Osteoblast (primary cell): ENCODE results near the gene WSCD1. TPM values are rescaled to one million over a fixed set of nuclear protein-coding genes. Genes with fewer than 3 reads are reported as not detected.

ENCODE experiments used
- DNase-seq: peaks from one replicate; pipeline ENCODE4 v3.0.0; 2011; ENCODE audit warnings: low spot score, mixed read lengths; ENCODE audit not compliant: insufficient read length; ENCODE audit errors: missing footprints
- H2AFZ ChIP-seq: 2 replicates; pipeline ENCODE4 v1.6.0; 2011; ENCODE audit warnings: mild to moderate bottlenecking, low read length
- H3K27ac ChIP-seq: 2 replicates; pipeline ENCODE4 v1.5.1; 2011; ENCODE audit warnings: mild to moderate bottlenecking, low read depth, low read length, moderate library complexity
- H3K27me3 ChIP-seq: 2 replicates; pipeline ENCODE4 v1.6.0; 2012; ENCODE audit warnings: mild to moderate bottlenecking, control low read depth, inconsistent platforms, low read length, moderate library complexity; ENCODE audit not compliant: insufficient read depth
- H3K36me3 ChIP-seq: 2 replicates; pipeline ENCODE4 v1.5.1; 2011; ENCODE audit warnings: mild to moderate bottlenecking, low read length, control low read depth, moderate library complexity; ENCODE audit not compliant: insufficient read depth
- H3K4me1 ChIP-seq: 2 replicates; pipeline ENCODE4 v1.5.1; 2011; ENCODE audit warnings: mild to moderate bottlenecking, low read length, control low read depth, moderate library complexity; ENCODE audit not compliant: insufficient read depth
- H3K4me2 ChIP-seq: 2 replicates; pipeline ENCODE4 v1.6.0; 2011; ENCODE audit warnings: mild to moderate bottlenecking, low read length; ENCODE audit not compliant: insufficient read depth
- H3K4me3 ChIP-seq: fragments of 200-600 bp; sonication (generic); 3 replicates; pipeline ENCODE4 v1.5.1; 2012; ENCODE audit warnings: mild to moderate bottlenecking, low read length, inconsistent platforms; ENCODE audit not compliant: insufficient read depth
- H3K79me2 ChIP-seq: 2 replicates; pipeline ENCODE4 v1.6.0; 2012; ENCODE audit warnings: mild to moderate bottlenecking, low read length, control low read depth, inconsistent platforms; ENCODE audit not compliant: insufficient read depth
- H3K9me3 ChIP-seq: 2 replicates; pipeline ENCODE4 v1.5.1; 2011; ENCODE audit warnings: low read depth, low read length, control low read depth
- H4K20me1 ChIP-seq: 2 replicates; pipeline ENCODE4 v1.6.0; 2012; ENCODE audit warnings: mild to moderate bottlenecking, low read length, control low read depth; ENCODE audit not compliant: insufficient read depth
- total RNA-seq: library from RNA; depleted of rRNA; stranded (reverse); fragments of >200 nt; gene quantifications from 2 replicates; pipeline ENCODE4 v1.2.3, GENCODE V29; 2012
- TF ChIP-seq, protein P1 (sequence below): IDR thresholded peaks from 2 replicates; pipeline ENCODE4 v1.5.1; 2011; ENCODE audit warnings: mild to moderate bottlenecking, low read depth, low read length, moderate library complexity; ENCODE audit errors: extremely low read depth

The WSCD1 gene
- total RNA-seq, 1 donor: not detected

DNA sequence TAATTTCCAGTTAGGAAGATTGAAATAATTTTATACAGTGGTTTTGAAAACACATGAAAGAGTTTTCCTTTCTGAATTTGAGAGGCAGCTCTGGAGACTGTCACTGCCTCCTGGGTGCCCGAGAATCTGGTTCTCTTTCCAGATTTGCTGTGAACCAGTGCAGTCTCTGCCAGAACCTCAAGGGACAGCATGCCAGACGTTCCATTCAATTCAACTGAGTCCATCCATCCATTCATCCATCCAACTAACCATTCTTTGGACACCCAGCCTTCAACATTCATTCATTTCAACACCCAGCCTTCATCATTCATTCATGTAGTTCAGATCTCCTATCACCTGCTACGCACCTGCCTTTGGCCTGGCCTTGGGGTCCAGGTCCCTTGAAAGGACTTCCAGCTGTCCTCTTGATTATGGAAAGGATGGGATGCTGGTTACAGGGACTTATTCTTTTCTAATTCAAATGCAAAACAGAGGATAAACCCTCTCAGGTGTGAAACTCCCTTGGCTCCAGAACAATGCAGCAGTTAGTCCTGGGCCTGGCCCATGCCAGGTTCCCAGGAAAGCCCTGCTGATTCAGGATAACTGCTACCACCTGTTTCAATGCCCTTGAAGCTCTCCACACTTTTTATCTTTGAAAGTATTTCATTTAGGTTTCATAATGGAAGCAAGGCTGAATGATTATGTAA lies 68.7 kb downstream of the WSCD1 start:
- Histone ChIP-seq H3K4me2 (no peak overlapping the region), H3K27ac (no peak overlapping the region), H3K4me1 (no peaks in the 10 kb centered on the region), H3K9me3 (no peaks in the 10 kb centered on the region), H3K4me3 (no peak overlapping the region), H3K27me3 (peaks cover 3% of the 10 kb centered on the region), H2AFZ (no peak overlapping the region), H3K36me3 (no peaks in the 10 kb centered on the region), H3K79me2 (no peaks in the 10 kb centered on the region), H4K20me1 (no peaks in the 10 kb centered on the region)
- DNase-seq: no peak
- TF ChIP-seq, protein P1, sequence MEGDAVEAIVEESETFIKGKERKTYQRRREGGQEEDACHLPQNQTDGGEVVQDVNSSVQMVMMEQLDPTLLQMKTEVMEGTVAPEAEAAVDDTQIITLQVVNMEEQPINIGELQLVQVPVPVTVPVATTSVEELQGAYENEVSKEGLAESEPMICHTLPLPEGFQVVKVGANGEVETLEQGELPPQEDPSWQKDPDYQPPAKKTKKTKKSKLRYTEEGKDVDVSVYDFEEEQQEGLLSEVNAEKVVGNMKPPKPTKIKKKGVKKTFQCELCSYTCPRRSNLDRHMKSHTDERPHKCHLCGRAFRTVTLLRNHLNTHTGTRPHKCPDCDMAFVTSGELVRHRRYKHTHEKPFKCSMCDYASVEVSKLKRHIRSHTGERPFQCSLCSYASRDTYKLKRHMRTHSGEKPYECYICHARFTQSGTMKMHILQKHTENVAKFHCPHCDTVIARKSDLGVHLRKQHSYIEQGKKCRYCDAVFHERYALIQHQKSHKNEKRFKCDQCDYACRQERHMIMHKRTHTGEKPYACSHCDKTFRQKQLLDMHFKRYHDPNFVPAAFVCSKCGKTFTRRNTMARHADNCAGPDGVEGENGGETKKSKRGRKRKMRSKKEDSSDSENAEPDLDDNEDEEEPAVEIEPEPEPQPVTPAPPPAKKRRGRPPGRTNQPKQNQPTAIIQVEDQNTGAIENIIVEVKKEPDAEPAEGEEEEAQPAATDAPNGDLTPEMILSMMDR: no peak

DNA sequence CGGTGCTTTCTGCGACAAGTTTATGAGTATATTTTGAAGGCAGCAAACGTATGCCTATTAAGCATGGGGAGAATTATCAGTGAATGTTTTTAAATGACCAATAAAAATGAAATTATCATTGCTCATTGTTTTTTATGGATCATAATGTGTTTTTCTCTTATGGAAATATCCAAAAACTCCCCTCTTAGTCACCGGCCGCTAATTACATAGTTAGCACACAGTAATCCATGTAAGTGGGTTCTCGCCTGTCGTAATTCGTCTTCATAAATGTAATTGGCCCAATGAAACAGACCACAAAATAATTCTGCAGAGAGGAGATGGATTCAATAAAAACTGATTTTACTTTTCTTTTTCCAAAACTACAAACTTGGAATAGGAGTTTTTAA lies 69.3 kb downstream of the WSCD1 start:
- no peak overlapping the region for H3K4me2 ChIP-seq
- H2AFZ ChIP-seq: no peak overlapping the region
- H3K9me3 ChIP-seq: no peaks in the 10 kb centered on the region
- H3K4me3 ChIP-seq: no peak overlapping the region
- H3K27me3 ChIP-seq: peaks cover 1% of the 10 kb centered on the region
- TF ChIP-seq, protein P1: no peak
- H3K79me2 ChIP-seq: no peaks in the 10 kb centered on the region
- DNase-seq: no peak
- no peaks in the 10 kb centered on the region for H3K36me3 ChIP-seq
- no peaks in the 10 kb centered on the region for H3K4me1 ChIP-seq
- no peak overlapping the region for H3K27ac ChIP-seq
- H4K20me1 ChIP-seq: no peaks in the 10 kb centered on the region

DNA sequence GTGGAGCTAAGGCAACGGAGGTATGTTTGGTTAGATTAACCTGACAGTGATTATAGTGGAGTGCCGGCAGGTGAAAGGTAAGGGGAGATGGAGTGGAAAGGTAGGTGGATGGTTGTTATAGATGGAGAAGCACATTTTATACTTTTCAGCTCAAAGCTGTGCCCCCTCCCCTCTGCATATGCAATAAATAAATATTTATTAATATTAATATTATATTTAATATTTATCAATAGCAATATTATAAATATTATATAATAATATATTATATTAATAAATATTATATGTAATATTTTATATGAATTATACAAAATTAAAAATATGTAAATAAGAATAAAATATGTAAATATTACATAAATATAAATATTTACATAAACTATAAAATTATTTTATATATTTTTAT lies 70.0 kb downstream of the WSCD1 start:
- Histone ChIP-seq H3K36me3 (no peaks in the 10 kb centered on the region), H2AFZ (no peak overlapping the region), H3K27me3 (no peaks in the 10 kb centered on the region), H3K4me3 (no peak overlapping the region), H3K9me3 (no peaks in the 10 kb centered on the region), H3K27ac (no peak overlapping the region), H4K20me1 (no peaks in the 10 kb centered on the region), H3K4me2 (no peak overlapping the region), H3K79me2 (no peaks in the 10 kb centered on the region), H3K4me1 (no peaks in the 10 kb centered on the region)
- TF ChIP-seq, protein P1: no peak
- DNase-seq: no peak

DNA sequence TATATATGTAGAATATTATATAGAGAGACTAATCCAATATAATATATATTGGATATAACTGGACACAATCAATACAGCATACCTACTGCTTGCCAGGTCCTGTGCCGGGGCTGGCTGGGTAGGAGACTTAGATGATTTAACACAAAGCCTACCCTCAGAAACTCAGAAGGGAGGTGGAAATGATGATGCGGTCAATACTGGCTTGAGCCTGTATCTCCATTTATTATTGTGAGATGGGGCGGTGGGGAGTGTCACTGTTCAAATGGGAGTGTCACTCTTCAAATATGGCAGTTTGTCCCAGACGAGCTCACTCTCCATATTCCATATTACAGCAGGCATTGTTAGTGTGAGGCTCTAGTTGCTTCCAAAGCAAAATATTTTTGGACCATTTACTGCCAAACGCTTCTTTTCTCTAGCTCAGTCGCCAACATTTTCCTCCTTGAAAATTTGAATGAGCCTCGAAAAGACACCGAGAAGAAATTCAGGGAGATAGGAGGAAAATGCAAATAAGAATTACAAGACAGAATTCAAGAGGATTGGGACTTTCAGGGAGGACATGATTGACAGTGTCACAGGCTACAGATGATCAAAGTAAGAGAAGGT lies 70.7 kb downstream of the WSCD1 start:
- H4K20me1 ChIP-seq: no peaks in the 10 kb centered on the region
- H2AFZ ChIP-seq: no peak overlapping the region
- H3K79me2 ChIP-seq: no peaks in the 10 kb centered on the region
- H3K36me3 ChIP-seq: no peaks in the 10 kb centered on the region
- no peak overlapping the region for H3K27ac ChIP-seq
- no peak for DNase-seq
- H3K4me1 ChIP-seq: no peaks in the 10 kb centered on the region
- TF ChIP-seq, protein P1: no peak
- no peaks in the 10 kb centered on the region for H3K27me3 ChIP-seq
- no peaks in the 10 kb centered on the region for H3K9me3 ChIP-seq
- H3K4me3 ChIP-seq: no peak overlapping the region
- no peak overlapping the region for H3K4me2 ChIP-seq
